SK-N-SH treated with all-trans-retinoic acid at 6 μM for 48 hours (cell line): ENCODE results near the gene ZNF536.

Experiments used
- ARNTL ChIP-seq: fragments of 450-650 bp; formaldehyde crosslinking; IDR thresholded peaks from 2 replicates; pipeline ENCODE4 v1.5.0; 2020; ENCODE audit warnings: low read depth, mild to moderate bottlenecking, moderate library complexity, borderline replicate concordance
- POU6F1 ChIP-seq: fragments of 250-450 bp; sonication (Bioruptor Pico); IDR thresholded peaks from 2 replicates; pipeline ENCODE4 v1.8.0; 2021; ENCODE audit warnings: low read depth, mild to moderate bottlenecking, moderate library complexity, borderline replicate concordance
- ZNF565 ChIP-seq: fragments of 450-650 bp; formaldehyde crosslinking; conservative IDR thresholded peaks from 2 replicates; pipeline ENCODE4 v1.5.0; 2020; ENCODE audit warnings: low read depth, mild to moderate bottlenecking, moderate library complexity

GRCh38 chr19:30464162-30464561, 92.0 kb downstream of the ZNF536 start:
- no peak for TF ChIP-seq POU6F1 (CRISPR knock-in tag)
- no peak for TF ChIP-seq ARNTL (CRISPR knock-in tag)
- no peak for TF ChIP-seq ZNF565 (CRISPR knock-in tag)
